Endothelial cell of umbilical vein (primary cell): ENCODE data around the gene ENPP3. TPM values are rescaled to one million over a fixed set of nuclear protein-coding genes. Genes with fewer than 3 reads are reported as not detected.

ENCODE experiments used
- BruUV-seq: library from RNA; stranded (reverse); fragments of 400-500 nt; replicated peaks from 2 replicates; lab custom pipeline; 2021; lab: Mats Ljungman, UMichigan
- CTCF ChIA-PET: fragments of 300-600, 350-600 bp; sonication (Branson Sonifier 250); formaldehyde crosslinking; loops from one replicate; lab custom pipeline; 2021; ENCODE audit warnings: antibody characterized with exemption, inconsistent platforms; lab: Charles Lee
- POLR2A ChIA-PET: fragments of 300-600, 350-600 bp; sonication (Branson Sonifier 250); formaldehyde crosslinking; loops from one replicate; lab custom pipeline; 2021; ENCODE audit warnings: antibody characterized with exemption, inconsistent platforms; lab: Charles Lee
- DNase-seq: peaks from one replicate; pipeline ENCODE4 v3.0.0-alpha.2; 2011; ENCODE audit warnings: low read depth, low spot score
- FAIRE-seq: peaks from 2 replicates; lab custom pipeline; 2011; peaks lifted over from hg19 to GRCh38; lab: Jason Lieb, UNC
- H2AFZ ChIP-seq: 2 replicates; pipeline ENCODE4 v1.6.0; 2012; ENCODE audit warnings: low read depth, low read length, control low read depth, inconsistent platforms
- H3K27ac ChIP-seq: 2 replicates; pipeline ENCODE4 v1.5.1; 2011; ENCODE audit warnings: low read depth, mild to moderate bottlenecking, control low read depth, low read length, moderate library complexity; ENCODE audit not compliant: insufficient read depth
- H3K27me3 ChIP-seq, 2 experiments: 2 replicates each; pipeline versions ENCODE4 v1.6.0 to v1.6.1; 2011; ENCODE audit warnings: low read length in 2 of 2, mixed read lengths in 1 of 2; ENCODE audit not compliant: control insufficient read depth in 2 of 2, insufficient read depth in 2 of 2
- H3K36me3 ChIP-seq, 2 experiments: 2 replicates in 1 of 2; 3 replicates in 1 of 2; pipeline ENCODE4 v1.5.1; 2011; ENCODE audit warnings: low read length in 2 of 2, mild to moderate bottlenecking in 1 of 2, moderate library complexity in 1 of 2; ENCODE audit not compliant: control insufficient read depth in 2 of 2, insufficient read depth in 2 of 2; ENCODE audit errors: extremely low read depth in 1 of 2
- H3K4me1 ChIP-seq: 3 replicates; pipeline ENCODE4 v1.5.1; 2011; ENCODE audit warnings: mild to moderate bottlenecking, low read length; ENCODE audit not compliant: control insufficient read depth, insufficient read depth; ENCODE audit errors: extremely low read depth
- H3K4me2 ChIP-seq: 2 replicates; pipeline ENCODE4 v1.6.1; 2011; ENCODE audit warnings: low read length, control low read depth, mixed read lengths; ENCODE audit not compliant: insufficient read depth
- H3K4me3 ChIP-seq, 3 experiments: fragments of 200-600 bp in 1 of 3; sonication (generic), shearing (Covaris generic) in 1 of 3; replicated peaks in 1 of 3; 2 replicates each; pipeline ENCODE4 v1.5.1; 2011 to 2016; ENCODE audit warnings: control low read depth in 3 of 3, low read length in 3 of 3, mild to moderate bottlenecking in 2 of 3, inconsistent platforms in 1 of 3, low read depth in 1 of 3, moderate library complexity in 1 of 3; ENCODE audit not compliant: insufficient read depth in 1 of 3
- H3K79me2 ChIP-seq: 2 replicates; pipeline ENCODE4 v1.6.0; 2012; ENCODE audit warnings: low read length, inconsistent platforms; ENCODE audit not compliant: control insufficient read depth, insufficient read depth
- H3K9ac ChIP-seq: replicated peaks from 2 replicates; pipeline ENCODE3; 2011; ENCODE audit warnings: low read length, control low read depth; ENCODE audit not compliant: insufficient read depth; ENCODE audit errors: extremely low read depth
- H3K9me1 ChIP-seq: replicated peaks from 3 replicates; pipeline ENCODE4 v1.6.0; 2011; ENCODE audit warnings: mild to moderate bottlenecking, low read length; ENCODE audit not compliant: control insufficient read depth, insufficient read depth; ENCODE audit errors: extremely low read depth
- H3K9me3 ChIP-seq: replicated peaks from 2 replicates; pipeline ENCODE4 v1.5.1; 2012; ENCODE audit warnings: low read length, inconsistent platforms; ENCODE audit not compliant: control insufficient read depth, insufficient read depth
- H4K20me1 ChIP-seq: replicated peaks from 2 replicates; pipeline ENCODE3; 2011; ENCODE audit warnings: mild to moderate bottlenecking, low read length; ENCODE audit not compliant: control insufficient read depth, insufficient read depth; ENCODE audit errors: extremely low read depth
- CTCF ChIP-seq, 2 donors: IDR thresholded peaks; 1 replicate in 1 of 2; 2 replicates in 1 of 2; pipeline ENCODE4 v1.5.1; 2011; ENCODE audit warnings: low read length in 2 of 2, mild to moderate bottlenecking in 2 of 2, moderate library complexity in 2 of 2, control low read depth in 1 of 2, inconsistent platforms in 1 of 2, low read depth in 1 of 2; ENCODE audit not compliant: insufficient read depth in 1 of 2; ENCODE audit errors: extremely low read depth in 1 of 2
- EZH2 ChIP-seq: IDR thresholded peaks from 2 replicates; pipeline ENCODE4 v1.6.1; 2012; ENCODE audit warnings: borderline replicate concordance, low read depth, mild to moderate bottlenecking, moderate library complexity, low read length, inconsistent platforms; ENCODE audit not compliant: severe bottlenecking
- FOS ChIP-seq: IDR thresholded peaks from 2 replicates; pipeline ENCODE4 v1.6.1; 2011; ENCODE audit warnings: mild to moderate bottlenecking, low read length, moderate library complexity, borderline replicate concordance; ENCODE audit not compliant: insufficient read depth
- GATA2 ChIP-seq: IDR thresholded peaks from 2 replicates; pipeline ENCODE4 v1.7.0; 2011; ENCODE audit warnings: low read depth, mild to moderate bottlenecking, moderate library complexity, mixed read lengths, low read length; ENCODE audit not compliant: insufficient read length, insufficient read depth
- JUN ChIP-seq: IDR thresholded peaks from 2 replicates; pipeline ENCODE4 v1.6.1; 2011; ENCODE audit warnings: borderline replicate concordance, low read depth; ENCODE audit not compliant: insufficient read length, insufficient read depth
- MYC ChIP-seq: IDR thresholded peaks from one replicate; pipeline ENCODE4 v1.6.1; 2011; ENCODE audit warnings: mild to moderate bottlenecking, low read depth, low read length
- POLR2A ChIP-seq: IDR thresholded peaks from 2 replicates; pipeline ENCODE4 v1.6.1; 2012; ENCODE audit warnings: low read depth, mild to moderate bottlenecking, control low read depth, low read length
- POLR2AphosphoS5 ChIP-seq: IDR thresholded peaks from 2 replicates; pipeline ENCODE4 v1.6.1; 2012; ENCODE audit warnings: low read depth, mild to moderate bottlenecking, control low read depth, low read length, moderate library complexity; ENCODE audit not compliant: insufficient read depth
- dilution Hi-C: fragments of 300-500 bp; cut with MboI; formaldehyde crosslinking; loops from one replicate; pipeline ENCODE4 v1.15.0; 2019; ENCODE audit warnings: low sequenced_read_pairs; ENCODE audit not compliant: extremely low pct_ligation_motif_present
- intact Hi-C: fragments of 100-400 bp; cut with micrococcal nuclease; formaldehyde crosslinking; loops from one replicate; pipeline ENCODE4 v1.10.0; 2022
- polyA plus RNA-seq, 4 experiments: library from polyadenylated mRNA; depleted of rRNA in 3 of 4; stranded (reverse) in 3 of 4; unstranded in 1 of 4; fragments of >200 nt; gene quantifications; 2 replicates each; pipeline versions ENCODE4 v1.2.1 to v1.2.3, GENCODE V29; 2011 to 2012; ENCODE audit warnings: missing spikeins in 1 of 4
- total RNA-seq: library from RNA; stranded (reverse); gene quantifications from 2 replicates; pipeline ENCODE4 v1.2.3, GENCODE V29; 2021
- TF ChIP-seq, protein P1 (sequence below): IDR thresholded peaks from 2 replicates; pipeline ENCODE4 v1.6.1; 2011; ENCODE audit not compliant: insufficient read depth, insufficient read length

Gene ENPP3
- total and polyA plus RNA-seq, 2 donors (not counting 3 experiments of a cell fraction or from before 2014, with no cell fraction given) = not detected

DNA sequence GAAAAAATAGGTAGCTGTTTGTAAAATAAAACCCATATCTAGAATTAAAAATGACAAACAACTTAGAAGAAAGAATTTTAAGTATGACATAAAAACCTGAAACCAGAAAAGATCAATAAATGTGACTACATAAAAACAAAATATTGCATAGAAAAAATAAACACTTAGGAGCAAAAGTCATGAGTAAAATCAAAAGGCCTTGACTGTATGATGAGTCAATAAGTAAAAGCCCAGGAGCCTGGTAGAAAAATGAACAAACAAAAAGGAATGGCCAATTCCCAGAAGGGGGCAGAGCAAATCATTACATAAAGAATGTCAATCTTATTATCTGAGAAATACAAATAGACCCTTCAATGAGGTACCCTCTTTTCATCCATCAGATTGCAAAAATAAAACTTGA lies 150.0 kb downstream of the ENPP3 start:
- DNase-seq (no peak), FAIRE-seq (no peak)
- Histone ChIP-seq H3K27ac (no peak overlapping the region), H4K20me1 (no peaks in the 10 kb centered on the region), H3K4me3 (no peak overlapping the region), H2AFZ (no peak overlapping the region), H3K36me3 (no peaks in the 10 kb centered on the region), H3K9me1 (no peaks in the 10 kb centered on the region), H3K79me2 (no peaks in the 10 kb centered on the region), H3K9ac (no peak overlapping the region), H3K4me2 (no peak overlapping the region), H3K4me1 (no peaks in the 10 kb centered on the region), H3K9me3 (no peaks in the 10 kb centered on the region), H3K27me3 (peaks cover 1 to 7% of the 10 kb centered on the region in 2 experiments)
- dilution Hi-C loops = no loop called here
- intact Hi-C loops = no loop called here
- POLR2A ChIA-PET = no interaction called here
- CTCF ChIA-PET = no interaction called here
- BruUV-seq = no TSS peak
- TF ChIP-seq POLR2A (no peak), CTCF (IDR thresholded peaks at IDR 0.05; ENCODE audit: extremely low read depth in 1 of 2, insufficient read depth in 1 of 2, low read depth in 1 of 2, low read length in 2 of 2) (no peak), EZH2 (no peak), JUN (no peak), MYC (no peak), POLR2AphosphoS5 (no peak), GATA2 (no peak), FOS (no peak)
- TF ChIP-seq, protein P1, sequence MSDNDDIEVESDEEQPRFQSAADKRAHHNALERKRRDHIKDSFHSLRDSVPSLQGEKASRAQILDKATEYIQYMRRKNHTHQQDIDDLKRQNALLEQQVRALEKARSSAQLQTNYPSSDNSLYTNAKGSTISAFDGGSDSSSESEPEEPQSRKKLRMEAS = no peak
